K562 (cell line): Measurements from ENCODE around the gene VEZF1. TPM values are rescaled to one million over a fixed set of nuclear protein-coding genes. Genes with fewer than 3 reads are reported as not detected.
A peak's percentile ranks its signal among the peaks of the same experiment; 100 is the strongest.

Experiments
- ADNP ChIP-seq: fragments of 200-800 bp; sonication (Bioruptor generic); IDR thresholded peaks from 2 replicates; pipeline ENCODE4 v1.6.1; 2016; ENCODE audit warnings: missing genetic modification characterization, missing compliant biosample characterization
- FOXP1 ChIP-seq: sonication (generic); formaldehyde crosslinking; IDR thresholded peaks from 2 replicates; pipeline ENCODE4 v1.8.0; 2022; ENCODE audit warnings: mild to moderate bottlenecking, missing genetic modification reagents
- KHSRP ChIP-seq: fragments of 450-650 bp; IDR thresholded peaks from 2 replicates; pipeline ENCODE4 v1.6.1; 2017
- MTA2 ChIP-seq: fragments of 450-650 bp; IDR thresholded peaks from 2 replicates; pipeline ENCODE4 v1.6.1; 2016; ENCODE audit warnings: low read depth
- NCOA4 ChIP-seq: fragments of 450-650 bp; IDR thresholded peaks from 2 replicates; pipeline ENCODE4 v1.6.1; 2018; ENCODE audit warnings: mild to moderate bottlenecking; ENCODE audit not compliant: partially characterized antibody
- PHF8 ChIP-seq: fragments of 200-600 bp; sonication (generic); IDR thresholded peaks from 2 replicates; pipeline ENCODE4 v1.6.1; 2012; ENCODE audit warnings: mixed run types, mild to moderate bottlenecking, inconsistent platforms, low read length, moderate library complexity, borderline replicate concordance
- TCF3 ChIP-seq: sonication (generic); formaldehyde crosslinking; IDR thresholded peaks from 2 replicates; pipeline ENCODE4 v1.4.0; 2020; ENCODE audit warnings: mild to moderate bottlenecking, missing genetic modification reagents
- ZBTB7A ChIP-seq: IDR thresholded peaks from 2 replicates; pipeline ENCODE4 v1.6.1; 2011; ENCODE audit warnings: low read depth, mild to moderate bottlenecking, low read length, moderate library complexity, borderline replicate concordance; ENCODE audit not compliant: control insufficient read depth
- ZNF175 ChIP-seq: fragments of 200-800 bp; sonication (Bioruptor generic); IDR thresholded peaks from 2 replicates; pipeline ENCODE4 v1.6.1; 2016; ENCODE audit warnings: low read depth, mild to moderate bottlenecking, missing genetic modification characterization, missing compliant biosample characterization
- polyA plus RNA-seq, 8 experiments: library from polyadenylated mRNA; depleted of rRNA in 4 of 8; stranded (reverse) in 5 of 8; unstranded in 3 of 8; fragments of >200 nt; fragmentation: Nextera tagmentation in 2 of 8; fragmentation: Illumina TruSeq in 1 of 8; extraction: Ambion mirVana in 2 of 8; extraction: Trizol in 1 of 8; gene quantifications; 2 replicates each; pipeline versions ENCODE4 v1.2.1 to v1.2.3, GENCODE V29; 2011 to 2014; ENCODE audit warnings: inconsistent platforms in 1 of 8, missing spikeins in 1 of 8
- total RNA-seq, 7 experiments: library from RNA; depleted of rRNA in 6 of 7; stranded (reverse); fragments of >200 nt in 6 of 7; fragmentation: Illumina TruSeq in 2 of 7; extraction: Trizol in 2 of 7; gene quantifications; 2 replicates each; pipeline versions ENCODE4 v1.2.1 to v1.2.3, GENCODE V29; 2011 to 2021; ENCODE audit warnings: low replicate concordance in 1 of 7
- TF ChIP-seq, protein P1 (sequence below): fragments of 150-350 bp; IDR thresholded peaks from 2 replicates; pipeline ENCODE4 v1.6.1; 2014; ENCODE audit warnings: low read depth, mild to moderate bottlenecking, low read length, borderline replicate concordance
- TF ChIP-seq, protein P2 (sequence below): IDR thresholded peaks from 3 replicates; pipeline ENCODE4 v1.6.1; 2011; ENCODE audit warnings: borderline replicate concordance, mild to moderate bottlenecking; ENCODE audit not compliant: insufficient read length, insufficient read depth
- TF ChIP-seq, protein P3 (sequence below): sonication (generic); formaldehyde crosslinking; IDR thresholded peaks from 2 replicates; pipeline ENCODE4 v1.8.1; 2023; ENCODE audit warnings: missing genetic modification reagents, mild to moderate bottlenecking, borderline replicate concordance
- TF ChIP-seq, protein P4 (sequence below): fragments of 250-450 bp; sonication (Bioruptor Pico); IDR thresholded peaks from 2 replicates; pipeline ENCODE4 v1.4.0; 2020; ENCODE audit warnings: mild to moderate bottlenecking, moderate library complexity

The VEZF1 gene
- total and polyA plus RNA-seq, 9 of the 15 experiments (the other 6 are each of a cell fraction or from before 2014, with no cell fraction given): 9.5 to 33.4 (median 22.1) TPM

DNA sequence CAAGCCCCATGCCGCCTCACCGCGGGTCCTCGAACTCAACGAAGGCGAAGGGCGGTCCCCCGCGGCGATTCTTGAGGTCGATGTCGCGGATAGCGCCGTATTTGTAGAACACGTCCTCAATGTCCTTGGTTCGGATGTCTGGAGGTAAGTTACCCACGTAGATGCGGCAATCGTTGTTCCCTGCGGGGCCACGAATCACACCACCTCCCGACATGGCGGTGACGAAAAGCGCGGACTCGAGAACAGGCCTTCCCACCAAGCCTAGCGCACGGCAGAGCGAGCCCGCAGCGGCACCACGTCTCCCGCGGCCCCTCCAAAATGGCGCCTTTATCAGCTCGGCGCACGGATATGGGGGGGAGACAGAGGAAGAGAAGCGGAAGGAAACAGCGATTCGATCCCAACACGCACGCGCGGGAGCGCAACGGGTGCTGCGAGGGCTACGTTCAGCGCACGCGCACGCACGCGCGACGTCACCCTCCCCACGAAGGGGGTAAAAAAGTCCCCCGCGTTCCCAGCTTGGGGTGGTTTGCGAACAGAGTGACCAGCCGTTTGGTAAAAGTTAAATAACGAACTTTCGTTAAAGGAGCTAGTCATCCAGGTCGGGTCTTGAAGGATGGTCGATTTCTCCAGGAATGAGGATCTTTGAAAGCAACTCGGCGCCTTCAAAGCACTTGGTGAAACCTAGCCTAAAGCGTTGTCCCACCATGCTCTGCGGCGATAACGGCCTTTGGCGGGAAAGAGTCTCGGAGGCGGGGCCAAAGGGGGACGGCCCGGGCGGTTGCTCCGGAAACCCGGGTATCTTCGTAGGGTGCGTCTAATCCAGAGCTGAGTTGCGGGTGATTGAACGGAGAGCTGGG, 19.1 kb upstream of the VEZF1 start, which contains the start of gene SRSF1 (continued):
- TF ChIP-seq, protein P1, sequence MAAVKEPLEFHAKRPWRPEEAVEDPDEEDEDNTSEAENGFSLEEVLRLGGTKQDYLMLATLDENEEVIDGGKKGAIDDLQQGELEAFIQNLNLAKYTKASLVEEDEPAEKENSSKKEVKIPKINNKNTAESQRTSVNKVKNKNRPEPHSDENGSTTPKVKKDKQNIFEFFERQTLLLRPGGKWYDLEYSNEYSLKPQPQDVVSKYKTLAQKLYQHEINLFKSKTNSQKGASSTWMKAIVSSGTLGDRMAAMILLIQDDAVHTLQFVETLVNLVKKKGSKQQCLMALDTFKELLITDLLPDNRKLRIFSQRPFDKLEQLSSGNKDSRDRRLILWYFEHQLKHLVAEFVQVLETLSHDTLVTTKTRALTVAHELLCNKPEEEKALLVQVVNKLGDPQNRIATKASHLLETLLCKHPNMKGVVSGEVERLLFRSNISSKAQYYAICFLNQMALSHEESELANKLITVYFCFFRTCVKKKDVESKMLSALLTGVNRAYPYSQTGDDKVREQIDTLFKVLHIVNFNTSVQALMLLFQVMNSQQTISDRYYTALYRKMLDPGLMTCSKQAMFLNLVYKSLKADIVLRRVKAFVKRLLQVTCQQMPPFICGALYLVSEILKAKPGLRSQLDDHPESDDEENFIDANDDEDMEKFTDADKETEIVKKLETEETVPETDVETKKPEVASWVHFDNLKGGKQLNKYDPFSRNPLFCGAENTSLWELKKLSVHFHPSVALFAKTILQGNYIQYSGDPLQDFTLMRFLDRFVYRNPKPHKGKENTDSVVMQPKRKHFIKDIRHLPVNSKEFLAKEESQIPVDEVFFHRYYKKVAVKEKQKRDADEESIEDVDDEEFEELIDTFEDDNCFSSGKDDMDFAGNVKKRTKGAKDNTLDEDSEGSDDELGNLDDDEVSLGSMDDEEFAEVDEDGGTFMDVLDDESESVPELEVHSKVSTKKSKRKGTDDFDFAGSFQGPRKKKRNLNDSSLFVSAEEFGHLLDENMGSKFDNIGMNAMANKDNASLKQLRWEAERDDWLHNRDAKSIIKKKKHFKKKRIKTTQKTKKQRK: no peak
- no peak for TF ChIP-seq NCOA4
- TF ChIP-seq ZBTB7A: peak; percentile 55; the same call in 1 of the 2 replicates
- TF ChIP-seq, protein P2, sequence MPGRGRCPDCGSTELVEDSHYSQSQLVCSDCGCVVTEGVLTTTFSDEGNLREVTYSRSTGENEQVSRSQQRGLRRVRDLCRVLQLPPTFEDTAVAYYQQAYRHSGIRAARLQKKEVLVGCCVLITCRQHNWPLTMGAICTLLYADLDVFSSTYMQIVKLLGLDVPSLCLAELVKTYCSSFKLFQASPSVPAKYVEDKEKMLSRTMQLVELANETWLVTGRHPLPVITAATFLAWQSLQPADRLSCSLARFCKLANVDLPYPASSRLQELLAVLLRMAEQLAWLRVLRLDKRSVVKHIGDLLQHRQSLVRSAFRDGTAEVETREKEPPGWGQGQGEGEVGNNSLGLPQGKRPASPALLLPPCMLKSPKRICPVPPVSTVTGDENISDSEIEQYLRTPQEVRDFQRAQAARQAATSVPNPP: no peak
- no peak for TF ChIP-seq ADNP (tag)
- TF ChIP-seq ZNF175 (CRISPR knock-in tag): peak; percentile 91
- TF ChIP-seq PHF8: peak; percentile 83
- TF ChIP-seq, protein P3, sequence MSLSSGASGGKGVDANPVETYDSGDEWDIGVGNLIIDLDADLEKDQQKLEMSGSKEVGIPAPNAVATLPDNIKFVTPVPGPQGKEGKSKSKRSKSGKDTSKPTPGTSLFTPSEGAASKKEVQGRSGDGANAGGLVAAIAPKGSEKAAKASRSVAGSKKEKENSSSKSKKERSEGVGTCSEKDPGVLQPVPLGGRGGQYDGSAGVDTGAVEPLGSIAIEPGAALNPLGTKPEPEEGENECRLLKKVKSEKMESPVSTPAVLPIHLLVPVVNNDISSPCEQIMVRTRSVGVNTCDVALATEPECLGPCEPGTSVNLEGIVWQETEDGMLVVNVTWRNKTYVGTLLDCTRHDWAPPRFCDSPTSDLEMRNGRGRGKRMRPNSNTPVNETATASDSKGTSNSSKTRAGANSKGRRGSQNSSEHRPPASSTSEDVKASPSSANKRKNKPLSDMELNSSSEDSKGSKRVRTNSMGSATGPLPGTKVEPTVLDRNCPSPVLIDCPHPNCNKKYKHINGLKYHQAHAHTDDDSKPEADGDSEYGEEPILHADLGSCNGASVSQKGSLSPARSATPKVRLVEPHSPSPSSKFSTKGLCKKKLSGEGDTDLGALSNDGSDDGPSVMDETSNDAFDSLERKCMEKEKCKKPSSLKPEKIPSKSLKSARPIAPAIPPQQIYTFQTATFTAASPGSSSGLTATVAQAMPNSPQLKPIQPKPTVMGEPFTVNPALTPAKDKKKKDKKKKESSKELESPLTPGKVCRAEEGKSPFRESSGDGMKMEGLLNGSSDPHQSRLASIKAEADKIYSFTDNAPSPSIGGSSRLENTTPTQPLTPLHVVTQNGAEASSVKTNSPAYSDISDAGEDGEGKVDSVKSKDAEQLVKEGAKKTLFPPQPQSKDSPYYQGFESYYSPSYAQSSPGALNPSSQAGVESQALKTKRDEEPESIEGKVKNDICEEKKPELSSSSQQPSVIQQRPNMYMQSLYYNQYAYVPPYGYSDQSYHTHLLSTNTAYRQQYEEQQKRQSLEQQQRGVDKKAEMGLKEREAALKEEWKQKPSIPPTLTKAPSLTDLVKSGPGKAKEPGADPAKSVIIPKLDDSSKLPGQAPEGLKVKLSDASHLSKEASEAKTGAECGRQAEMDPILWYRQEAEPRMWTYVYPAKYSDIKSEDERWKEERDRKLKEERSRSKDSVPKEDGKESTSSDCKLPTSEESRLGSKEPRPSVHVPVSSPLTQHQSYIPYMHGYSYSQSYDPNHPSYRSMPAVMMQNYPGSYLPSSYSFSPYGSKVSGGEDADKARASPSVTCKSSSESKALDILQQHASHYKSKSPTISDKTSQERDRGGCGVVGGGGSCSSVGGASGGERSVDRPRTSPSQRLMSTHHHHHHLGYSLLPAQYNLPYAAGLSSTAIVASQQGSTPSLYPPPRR: peak; percentile 92; the same call in 1 of the 2 replicates
- no peak for TF ChIP-seq MTA2
- no peak for TF ChIP-seq FOXP1 (CRISPR knock-in tag)
- TF ChIP-seq TCF3 (CRISPR knock-in tag): peak; percentile 28
- no peak for TF ChIP-seq KHSRP
- TF ChIP-seq, protein P4, sequence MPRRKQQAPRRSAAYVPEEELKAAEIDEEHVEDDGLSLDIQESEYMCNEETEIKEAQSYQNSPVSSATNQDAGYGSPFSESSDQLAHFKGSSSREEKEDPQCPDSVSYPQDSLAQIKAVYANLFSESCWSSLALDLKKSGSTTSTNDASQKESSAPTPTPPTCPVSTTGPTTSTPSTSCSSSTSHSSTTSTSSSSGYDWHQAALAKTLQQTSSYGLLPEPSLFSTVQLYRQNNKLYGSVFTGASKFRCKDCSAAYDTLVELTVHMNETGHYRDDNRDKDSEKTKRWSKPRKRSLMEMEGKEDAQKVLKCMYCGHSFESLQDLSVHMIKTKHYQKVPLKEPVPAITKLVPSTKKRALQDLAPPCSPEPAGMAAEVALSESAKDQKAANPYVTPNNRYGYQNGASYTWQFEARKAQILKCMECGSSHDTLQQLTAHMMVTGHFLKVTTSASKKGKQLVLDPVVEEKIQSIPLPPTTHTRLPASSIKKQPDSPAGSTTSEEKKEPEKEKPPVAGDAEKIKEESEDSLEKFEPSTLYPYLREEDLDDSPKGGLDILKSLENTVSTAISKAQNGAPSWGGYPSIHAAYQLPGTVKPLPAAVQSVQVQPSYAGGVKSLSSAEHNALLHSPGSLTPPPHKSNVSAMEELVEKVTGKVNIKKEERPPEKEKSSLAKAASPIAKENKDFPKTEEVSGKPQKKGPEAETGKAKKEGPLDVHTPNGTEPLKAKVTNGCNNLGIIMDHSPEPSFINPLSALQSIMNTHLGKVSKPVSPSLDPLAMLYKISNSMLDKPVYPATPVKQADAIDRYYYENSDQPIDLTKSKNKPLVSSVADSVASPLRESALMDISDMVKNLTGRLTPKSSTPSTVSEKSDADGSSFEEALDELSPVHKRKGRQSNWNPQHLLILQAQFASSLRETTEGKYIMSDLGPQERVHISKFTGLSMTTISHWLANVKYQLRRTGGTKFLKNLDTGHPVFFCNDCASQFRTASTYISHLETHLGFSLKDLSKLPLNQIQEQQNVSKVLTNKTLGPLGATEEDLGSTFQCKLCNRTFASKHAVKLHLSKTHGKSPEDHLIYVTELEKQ: no peak
